ENCODE results near the gene LAMTOR2. TPM values are rescaled to one million over a fixed set of nuclear protein-coding genes. Genes with fewer than 3 reads are reported as not detected.

LAMTOR2 gene
- total and polyA plus RNA-seq, 2 experiments from 2014 or later = 67.3 to 108 TPM

GRCh38 chr1:156063997-156064285 lies 9.4 kb downstream of the LAMTOR2 start (continued):
- TF ChIP-seq REST (IDR thresholded peaks at IDR 0.05; ENCODE audit: unreplicated experiment) (no peak), ZNF331 (CRISPR knock-in tag; IDR thresholded peaks at IDR 0.05; ENCODE audit: low read depth) (no peak)

GRCh38 chr1:156064615-156065014 lies 10.0 kb downstream of the LAMTOR2 start:
- Histone ChIP-seq H2AFZ (no peak overlapping the region), H3K36me3 (ENCODE audit: insufficient read depth) (no peaks in the 10 kb centered on the region), H3K4me2 (no peak overlapping the region), H3K4me3 (no peak overlapping the region), H3K27me3 (ENCODE audit: insufficient read depth) (peaks cover 7% of the 10 kb centered on the region; the same call in 1 of the 2 replicates), H3K9me2 (ENCODE audit: insufficient read depth) (no peaks in the 10 kb centered on the region), H3F3A (replicated peaks; ENCODE audit: low read depth) (peaks cover 19% of the 10 kb centered on the region; the same call in 1 of the 2 replicates), H3K4me1 (ENCODE audit: insufficient read depth) (peaks cover 20% of the 10 kb centered on the region), H3K27ac (ENCODE audit: low read depth) (no peak overlapping the region), H3K79me2 (replicated peaks; ENCODE audit: insufficient read depth) (0 out of 2 replicates have a peak, but pooled peaks cover 4% of the 10 kb centered on the region), H4K20me1 (replicated peaks; ENCODE audit: insufficient read depth) (peaks cover 13% of the 10 kb centered on the region)
- Mint-ChIP-seq H3K27me3 (ENCODE audit: insufficient read depth, low read depth, poor library complexity) (peaks cover 19% of the 10 kb centered on the region), H3K4me3 (no peak overlapping the region), H3K4me1 (peaks cover 43% of the 10 kb centered on the region), H3K9me3 (no peaks in the 10 kb centered on the region), H3K27ac (no peak overlapping the region), H3K36me3 (ENCODE audit: low read depth) (peaks cover 27% of the 10 kb centered on the region)
- no peak for TF ChIP-seq CREB1 (CRISPR knock-in tag; IDR thresholded peaks at IDR 0.05; ENCODE audit: low read depth)
- TF ChIP-seq REST (IDR thresholded peaks at IDR 0.05; ENCODE audit: unreplicated experiment) = no peak
- TF ChIP-seq ZNF331 (CRISPR knock-in tag; IDR thresholded peaks at IDR 0.05; ENCODE audit: low read depth) = no peak
- no peak for TF ChIP-seq ZNF462 (CRISPR knock-in tag; IDR thresholded peaks at IDR 0.05)
- TF ChIP-seq ZNF114 (CRISPR knock-in tag; IDR thresholded peaks at IDR 0.05) = no peak
- TF ChIP-seq JUNB (IDR thresholded peaks at IDR 0.05; ENCODE audit: unreplicated experiment) = no peak
- DNase-seq (ENCODE audit: low spot score) (no peak), ATAC-seq (no peak)
